Measurements from ENCODE around the gene CCDC47. TPM values are rescaled to one million over a fixed set of nuclear protein-coding genes. Genes with fewer than 3 reads are reported as not detected.

Gene CCDC47
- total and polyA plus RNA-seq, 2 donors (not counting 1 experiment from before 2014, with no cell fraction given) = 7.4 to 39.7 TPM

GRCh38 chr17:63700528-63701455, 72.6 kb downstream of the CCDC47 start:
- POLR2A ChIA-PET = interaction anchor here (0.6 to 10.6 kb wide), 11 partner anchors 10 to 806 kb away, joined by 4 to 113 read pairs (median 6); partner anchors contain the start of genes CCDC47, CEP95, DDX42 and DDX5
- H3K4me2 ChIP-seq (replicated peaks; ENCODE audit: low read depth, low read length, poor library complexity, severe bottlenecking) = peak overlapping the region; percentile 99
- peak; percentile 86 for DNase-seq
- CTCF ChIA-PET = interaction anchor here (1.0 to 4.0 kb wide), 5 partner anchors 9 to 75 kb away, joined by 3 to 26 read pairs (median 6); partner anchors contain the start of genes CCDC47 and STRADA
- no peaks in the 10 kb centered on the region for H3K9me3 Mint-ChIP-seq (ENCODE audit: insufficient read depth)
- H3K79me2 ChIP-seq (ENCODE audit: control insufficient read depth, insufficient read depth, low read length) = peaks cover 63% of the 10 kb centered on the region
- peak overlapping the region; percentile 99 for H3K27ac Mint-ChIP-seq
- peak overlapping the region in 4 of 5 experiments; percentile 66 to 98 (median 81) for H3K4me3 ChIP-seq (ENCODE audit: control extremely low read depth in 1 of 5, extremely low read depth in 1 of 5, insufficient read depth in 1 of 5, low read depth in 2 of 5, low read length in 4 of 5)
- 2% methylated on average over 87 of the region's 88 CpGs for WGBS (ENCODE audit: insufficient coverage)
- H2AFZ ChIP-seq (ENCODE audit: insufficient read depth, low read depth, low read length, poor library complexity, severe bottlenecking) = peak overlapping the region; percentile 69
- no peaks in the 10 kb centered on the region for H3K27me3 ChIP-seq (replicated peaks in 1 of 4; ENCODE audit: control extremely low read depth in 1 of 4, control insufficient read depth in 3 of 4, insufficient read depth in 4 of 4, low read length in 3 of 4)
- peaks cover 0 to 6% (median 0%) of the 10 kb centered on the region in 3 donors for H3K9me3 ChIP-seq (ENCODE audit: control extremely low read depth in 1 of 3, control insufficient read depth in 2 of 3, insufficient read depth in 1 of 3, low read length in 2 of 3)
- H3K27ac ChIP-seq (ENCODE audit: low read length in 2 of 2) = peak overlapping the region; percentile 82 to 95
- peak; percentile 14 for ATAC-seq (ENCODE audit: low read depth)
- TF ChIP-seq EZH2 (IDR thresholded peaks at IDR 0.05; ENCODE audit: borderline replicate concordance, insufficient read depth, low read depth, low read length, poor library complexity, severe bottlenecking) (no peak), CTCF (IDR thresholded peaks at IDR 0.05) (peak; percentile 46)
- peaks cover 59 to 66% of the 10 kb centered on the region in 2 donors for H3K4me1 ChIP-seq (ENCODE audit: control insufficient read depth in 2 of 2, insufficient read depth in 2 of 2, low read length in 2 of 2)
- peaks cover 50% of the 10 kb centered on the region for H4K20me1 ChIP-seq (ENCODE audit: control insufficient read depth, insufficient read depth, low read length, poor library complexity, severe bottlenecking)
- peaks cover 0 to 46% of the 10 kb centered on the region in 2 experiments for H3K36me3 ChIP-seq (replicated peaks in 1 of 2; ENCODE audit: control extremely low read depth in 1 of 2, control insufficient read depth in 1 of 2, extremely low read depth in 1 of 2, insufficient read depth in 2 of 2, low read length in 1 of 2)
- H3K27me3 Mint-ChIP-seq = no peaks in the 10 kb centered on the region
- peaks cover 67% of the 10 kb centered on the region for H3K4me1 Mint-ChIP-seq
- intact Hi-C loops (cut with micrococcal nuclease) = loop anchor here (5.0 kb wide), 1 partner anchor 807 kb away; the partner anchor contains the start of genes CEP95 and DDX5
- peak overlapping the region; percentile 89 for H3K4me3 Mint-ChIP-seq
- H3K9ac ChIP-seq (ENCODE audit: low read length) = peak overlapping the region; percentile 93

Data from B cell (primary cell).